Body of pancreas (tissue), 4 donors: ENCODE measurements around the gene RPS6KA1. TPM values are rescaled to one million over a fixed set of nuclear protein-coding genes. Genes with fewer than 3 reads are reported as not detected.

Source experiments
- ATAC-seq: fragments of 150-250 bp; one replicate; pipeline ENCODE4 v1.9.1; 2016
- DNase-seq, 4 donors: peaks; one replicate each; pipeline ENCODE4 v3.0.0-alpha.2; 2019
- H3K27ac ChIP-seq, 4 donors: fragments of 200-600 bp; sonication (generic); 1 replicate in 3 of 4; 2 replicates in 1 of 4; pipeline versions ENCODE4 v1.5.1 to v1.6.1; 2016 to 2019; ENCODE audit warnings: mild to moderate bottlenecking in 1 of 4, mixed read lengths in 1 of 4, moderate library complexity in 1 of 4
- H3K27me3 ChIP-seq, 2 donors: fragments of 200-600 bp; sonication (generic); one replicate each; pipeline ENCODE4 v1.6.0; 2016; ENCODE audit warnings: mild to moderate bottlenecking in 1 of 2
- H3K36me3 ChIP-seq, 2 donors: fragments of 200-600 bp; sonication (generic); replicated peaks in 1 of 2; 2 replicates each; pipeline ENCODE4 v1.5.1; 2016; ENCODE audit warnings: low read depth in 2 of 2; ENCODE audit not compliant: insufficient read depth in 1 of 2
- H3K4me1 ChIP-seq: fragments of 200-600 bp; sonication (generic); one replicate; pipeline ENCODE4 v1.6.0; 2016
- H3K4me3 ChIP-seq, 2 donors: fragments of 200-600 bp; sonication (generic); 1 replicate in 1 of 2; 2 replicates in 1 of 2; pipeline ENCODE4 v1.5.1; 2016 to 2019
- H3K9me3 ChIP-seq, 3 donors: fragments of 200-600 bp; sonication (generic); 1 replicate in 2 of 3; 2 replicates in 1 of 3; pipeline ENCODE4 v1.5.1; 2016
- POLR2A ChIP-seq, 3 donors: fragments of 450-650 bp; IDR thresholded peaks; one replicate each; pipeline ENCODE4 v1.6.1; 2016; ENCODE audit warnings: antibody characterized with exemption in 3 of 3, mild to moderate bottlenecking in 2 of 3
- WGBS, 2 donors: methylation state at CpG; one replicate each; pipeline ENCODE4 v1.1.5; 2017; 5-methylcytosine and 5-hydroxymethylcytosine counted together
- intact Hi-C: fragments of 100-400 bp; cut with DNase I; formaldehyde crosslinking; loops from one replicate; pipeline ENCODE4 v1.15.1; 2023
- total RNA-seq, 2 donors: library from RNA; depleted of rRNA; stranded (reverse); fragments of >200 nt; gene quantifications; one replicate each; pipeline ENCODE4 v1.1.0, GENCODE V29; 2016
- TF ChIP-seq, protein P1 (sequence below), 7 experiments: fragments of 450-650 bp in 4 of 7; fragments of 200-600 bp in 3 of 7; sonication (generic) in 3 of 7; IDR thresholded peaks; one replicate each; pipeline ENCODE4 v1.5.1; 2016 to 2019; ENCODE audit warnings: antibody characterized with exemption in 7 of 7

RPS6KA1 gene
- total RNA-seq, 2 donors from 2014 or later = 20.1 to 30.4 TPM

- ATAC-seq (peak; percentile 41), DNase-seq (peak; percentile 62 to 80 (median 69))
- TF ChIP-seq POLR2A (IDR thresholded peaks at IDR 0.05) = no peak
- TF ChIP-seq, protein P1, sequence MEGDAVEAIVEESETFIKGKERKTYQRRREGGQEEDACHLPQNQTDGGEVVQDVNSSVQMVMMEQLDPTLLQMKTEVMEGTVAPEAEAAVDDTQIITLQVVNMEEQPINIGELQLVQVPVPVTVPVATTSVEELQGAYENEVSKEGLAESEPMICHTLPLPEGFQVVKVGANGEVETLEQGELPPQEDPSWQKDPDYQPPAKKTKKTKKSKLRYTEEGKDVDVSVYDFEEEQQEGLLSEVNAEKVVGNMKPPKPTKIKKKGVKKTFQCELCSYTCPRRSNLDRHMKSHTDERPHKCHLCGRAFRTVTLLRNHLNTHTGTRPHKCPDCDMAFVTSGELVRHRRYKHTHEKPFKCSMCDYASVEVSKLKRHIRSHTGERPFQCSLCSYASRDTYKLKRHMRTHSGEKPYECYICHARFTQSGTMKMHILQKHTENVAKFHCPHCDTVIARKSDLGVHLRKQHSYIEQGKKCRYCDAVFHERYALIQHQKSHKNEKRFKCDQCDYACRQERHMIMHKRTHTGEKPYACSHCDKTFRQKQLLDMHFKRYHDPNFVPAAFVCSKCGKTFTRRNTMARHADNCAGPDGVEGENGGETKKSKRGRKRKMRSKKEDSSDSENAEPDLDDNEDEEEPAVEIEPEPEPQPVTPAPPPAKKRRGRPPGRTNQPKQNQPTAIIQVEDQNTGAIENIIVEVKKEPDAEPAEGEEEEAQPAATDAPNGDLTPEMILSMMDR (IDR thresholded peaks at IDR 0.05) = no peak
- Histone ChIP-seq H3K4me3 (no peak overlapping the region), H3K27ac (peak overlapping the region in 3 of 4 donors; percentile 27 to 54 (median 29)), H3K27me3 (no peaks in the 10 kb centered on the region), H3K9me3 (no peaks in the 10 kb centered on the region), H3K4me1 (peaks cover 59% of the 10 kb centered on the region), H3K36me3 (no peaks in the 10 kb centered on the region)
- WGBS, 2 donors = 14% methylated on average over 1 of the region's 1 CpG; no CpG with 5 or more reads in 1 of the 2 donors
- intact Hi-C loops = no loop called here
These were observed 5.6 kb downstream of the RPS6KA1 start for GRCh38 chr1:26535201-26535600.

GRCh38 chr1:26536081-26536480 lies 6.5 kb downstream of the RPS6KA1 start:
- Histone ChIP-seq H3K9me3 (no peaks in the 10 kb centered on the region), H3K27me3 (no peaks in the 10 kb centered on the region), H3K4me1 (peaks cover 50% of the 10 kb centered on the region), H3K36me3 (no peaks in the 10 kb centered on the region), H3K27ac (no peak overlapping the region), H3K4me3 (no peak overlapping the region)
- ATAC-seq = no peak
- intact Hi-C loops = no loop called here
- 57 to 62% methylated on average over 5 of the region's 5 CpGs for WGBS, 2 donors
- no peak for DNase-seq
- no peak for TF ChIP-seq POLR2A (IDR thresholded peaks at IDR 0.05)
- TF ChIP-seq, protein P1 (IDR thresholded peaks at IDR 0.05) = no peak

DNA sequence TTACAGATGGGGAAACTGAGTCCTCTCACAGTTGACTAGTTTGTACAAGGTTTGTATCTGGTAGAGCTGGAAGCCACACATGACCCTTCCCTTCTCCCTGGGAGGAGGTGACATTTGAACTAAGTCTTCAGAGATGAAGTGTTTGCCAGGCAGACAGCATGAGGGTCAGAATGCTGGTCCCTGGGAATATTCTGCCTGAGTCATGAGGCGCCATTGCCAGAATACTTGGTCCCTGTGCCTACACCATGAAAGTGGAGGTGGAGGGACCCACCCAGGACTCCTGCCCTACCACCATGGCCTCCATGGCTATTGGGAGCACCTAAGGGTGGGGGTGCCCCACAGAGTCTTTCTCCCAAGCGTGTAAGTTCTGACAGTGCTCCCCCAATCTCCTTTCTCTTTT lies 7.0 kb downstream of the RPS6KA1 start:
- DNase-seq (no peak), ATAC-seq (no peak)
- TF ChIP-seq, protein P1 (IDR thresholded peaks at IDR 0.05) = no peak
- no peak for TF ChIP-seq POLR2A (IDR thresholded peaks at IDR 0.05)
- Histone ChIP-seq H3K4me3 (no peak overlapping the region), H3K4me1 (peaks cover 45% of the 10 kb centered on the region), H3K27me3 (no peaks in the 10 kb centered on the region), H3K27ac (no peak overlapping the region), H3K9me3 (no peaks in the 10 kb centered on the region), H3K36me3 (no peaks in the 10 kb centered on the region)
- intact Hi-C loops = no loop called here
- WGBS, 2 donors = 94 to 100% methylated on average over 1 to 2 of the region's 2 CpGs

- H3K27ac ChIP-seq = no peak overlapping the region
- H3K27me3 ChIP-seq = no peaks in the 10 kb centered on the region
- DNase-seq (peak in 1 of 4 donors; percentile 59), ATAC-seq (no peak)
- peaks cover 31% of the 10 kb centered on the region for H3K4me1 ChIP-seq
- no peaks in the 10 kb centered on the region for H3K9me3 ChIP-seq
- TF ChIP-seq, protein P1 (IDR thresholded peaks at IDR 0.05) = peak in 1 of 7 experiments; percentile 34
- no peak for TF ChIP-seq POLR2A (IDR thresholded peaks at IDR 0.05)
- intact Hi-C loops = no loop called here
- WGBS, 2 donors = 55 to 60% methylated on average over 2 of the region's 2 CpGs
- H3K36me3 ChIP-seq = no peaks in the 10 kb centered on the region
- H3K4me3 ChIP-seq = no peak overlapping the region
These were observed 8.4 kb downstream of the RPS6KA1 start for GRCh38 chr1:26537951-26538352.
